T-helper 1 cell treated with Interleukin-12 subunit alpha and Interleukin-12 subunit beta and Interleukin-4 antibody, amounts not matched to agents 30 μg/mL and 1 μg/mL, for 36 hours (primary cell): ENCODE measurements around the gene NMNAT3.
A peak's percentile ranks its signal among the peaks of the same experiment; 100 is the strongest.

Experiments
- H3K27ac Mint-ChIP-seq: one replicate; pipeline ENCODE4 v1.8.0; 2021; ENCODE audit warnings: mild to moderate bottlenecking, mixed read lengths
- H3K27me3 Mint-ChIP-seq: one replicate; pipeline ENCODE4 v1.8.0; 2021; ENCODE audit warnings: low read depth, mixed read lengths
- H3K36me3 Mint-ChIP-seq: one replicate; pipeline ENCODE4 v1.8.0; 2021; ENCODE audit warnings: low read depth, mixed read lengths
- H3K4me1 Mint-ChIP-seq: one replicate; pipeline ENCODE4 v1.8.0; 2021; ENCODE audit warnings: low read depth, mixed read lengths
- H3K4me3 Mint-ChIP-seq: one replicate; pipeline ENCODE4 v1.8.0; 2021; ENCODE audit warnings: mild to moderate bottlenecking, moderate library complexity, mixed read lengths
- H3K9me3 Mint-ChIP-seq: one replicate; pipeline ENCODE4 v1.8.0; 2021; ENCODE audit warnings: mixed read lengths

The NMNAT3 gene

DNA sequence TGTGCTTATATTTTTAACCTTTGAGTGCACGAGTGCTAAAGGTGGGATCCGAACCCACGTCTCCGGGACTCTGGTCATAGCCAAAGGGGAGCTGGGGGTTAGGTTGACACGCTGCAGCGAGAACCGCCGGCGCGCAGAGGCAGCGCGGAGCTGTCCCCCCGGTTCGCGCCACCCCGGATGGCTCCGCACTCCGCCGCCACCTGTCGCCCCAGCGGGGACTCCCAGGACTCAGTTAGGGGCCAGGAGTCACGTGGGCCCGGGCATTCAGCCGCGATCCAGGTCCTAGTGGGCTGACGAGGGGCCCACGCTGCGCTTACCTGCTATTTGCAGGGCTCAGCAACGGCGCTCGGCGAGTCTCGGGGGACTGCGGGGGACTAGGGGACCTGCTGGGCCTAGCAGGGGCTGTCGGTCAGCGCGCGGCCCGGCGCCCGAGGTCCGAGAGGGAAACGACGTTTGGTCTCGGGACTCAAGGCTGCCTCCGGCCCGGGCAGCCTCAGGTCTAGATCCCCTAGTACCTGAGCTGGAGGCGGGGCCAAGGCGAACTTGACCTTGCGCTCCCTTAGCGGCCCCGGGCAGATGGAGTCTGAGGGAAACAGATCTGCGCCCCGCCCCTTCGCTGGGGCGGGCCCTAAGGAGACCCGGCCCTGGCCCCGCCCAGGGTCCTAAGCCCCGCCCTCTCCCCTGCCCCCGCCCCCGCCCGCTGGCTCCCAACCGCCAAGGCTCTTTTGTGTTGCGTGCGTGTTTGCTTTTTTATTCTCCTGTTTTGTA, at the start of gene NMNAT3:
TSS of gene NMNAT3 (minus strand) at position 585 of the 768 bp plus-strand sequence. CDS start 50,248 bp downstream, outside the sequence.
- Mint-ChIP-seq H3K9me3 (no peaks in the 10 kb centered on the region), H3K36me3 (no peaks in the 10 kb centered on the region), H3K27me3 (peaks cover 15% of the 10 kb centered on the region), H3K4me3 (peak within 1 kb of the TSS; percentile 76), H3K4me1 (no peaks in the 10 kb centered on the region), H3K27ac (no peak within 1 kb of the TSS)

DNA sequence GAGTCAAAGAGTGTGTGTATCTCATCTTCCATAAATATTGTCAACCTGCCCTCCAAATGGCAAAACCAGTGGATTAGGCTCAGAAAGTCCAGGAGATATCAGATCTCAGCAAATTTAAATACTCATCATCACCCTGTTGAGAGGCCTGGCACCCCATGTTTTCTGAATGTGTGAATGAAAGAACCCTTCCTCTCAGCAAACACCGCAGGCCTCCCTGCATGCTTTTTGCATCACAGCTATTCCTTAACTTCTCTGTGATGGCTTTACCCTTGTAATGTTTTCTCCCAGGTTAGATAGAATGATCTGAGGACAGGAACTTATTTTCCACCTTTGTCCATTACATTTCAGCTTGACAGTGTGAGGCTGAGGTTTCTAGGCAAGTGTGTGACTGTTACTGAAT, 43.6 kb upstream of the NMNAT3 start:
- Mint-ChIP-seq H3K4me1 (no peaks in the 10 kb centered on the region), H3K4me3 (no peak overlapping the region), H3K36me3 (no peaks in the 10 kb centered on the region), H3K27me3 (peaks cover 8% of the 10 kb centered on the region), H3K27ac (no peak overlapping the region), H3K9me3 (no peaks in the 10 kb centered on the region)

DNA sequence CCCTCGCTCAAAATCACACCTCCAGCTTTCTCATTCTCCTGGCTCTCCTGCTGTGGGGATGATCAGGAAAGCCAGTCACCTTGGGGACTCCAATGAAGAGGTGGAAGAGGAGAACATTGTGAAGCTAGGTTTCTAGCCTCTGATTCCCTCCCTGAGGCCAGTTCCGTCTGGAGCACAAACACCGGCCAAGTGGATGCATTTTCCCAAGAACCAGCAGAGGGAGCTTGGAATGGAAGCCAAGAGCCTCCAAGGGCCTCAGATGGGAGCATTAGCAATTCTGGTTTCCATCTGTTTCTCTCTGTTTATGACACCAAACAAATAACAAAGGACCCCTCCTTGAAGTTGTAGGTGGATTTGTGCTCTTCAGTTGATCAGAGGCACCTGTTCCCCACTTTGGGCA, 40.6 kb upstream of the NMNAT3 start:
- Mint-ChIP-seq H3K27me3 (peaks cover 8% of the 10 kb centered on the region), H3K4me3 (no peak overlapping the region), H3K36me3 (no peaks in the 10 kb centered on the region), H3K27ac (no peak overlapping the region), H3K4me1 (no peaks in the 10 kb centered on the region), H3K9me3 (no peaks in the 10 kb centered on the region)

DNA sequence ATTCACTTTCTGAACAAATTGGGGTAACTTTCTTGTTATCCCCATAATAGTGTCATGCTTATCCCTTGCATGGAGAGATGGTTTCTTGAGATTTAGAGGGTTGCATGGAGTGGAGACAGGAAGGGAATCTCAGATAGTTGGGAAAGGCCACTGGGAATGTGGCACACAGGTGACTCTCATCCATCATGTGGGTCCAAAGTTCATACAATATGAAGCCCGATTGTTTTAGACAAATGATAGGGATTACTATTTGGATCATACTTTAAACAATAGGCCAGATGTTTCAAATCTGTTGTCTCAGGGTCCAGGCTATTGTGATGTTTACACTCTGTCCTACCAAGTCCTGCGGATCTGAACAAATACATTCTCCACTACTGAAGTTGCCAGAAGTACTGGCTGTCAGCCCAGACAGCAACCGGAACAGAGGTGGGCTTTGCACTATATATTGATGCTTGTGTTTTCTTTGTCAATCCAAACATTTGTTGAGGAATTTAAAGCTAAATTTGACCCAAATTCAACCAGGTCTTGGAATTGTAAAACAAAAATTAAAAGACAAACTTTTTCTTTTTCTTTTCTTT, 39.2 kb upstream of the NMNAT3 start:
- no peaks in the 10 kb centered on the region for H3K36me3 Mint-ChIP-seq
- H3K9me3 Mint-ChIP-seq: no peaks in the 10 kb centered on the region
- peaks cover 3% of the 10 kb centered on the region for H3K27me3 Mint-ChIP-seq
- H3K4me3 Mint-ChIP-seq: no peak overlapping the region
- H3K4me1 Mint-ChIP-seq: no peaks in the 10 kb centered on the region
- H3K27ac Mint-ChIP-seq: no peak overlapping the region

DNA sequence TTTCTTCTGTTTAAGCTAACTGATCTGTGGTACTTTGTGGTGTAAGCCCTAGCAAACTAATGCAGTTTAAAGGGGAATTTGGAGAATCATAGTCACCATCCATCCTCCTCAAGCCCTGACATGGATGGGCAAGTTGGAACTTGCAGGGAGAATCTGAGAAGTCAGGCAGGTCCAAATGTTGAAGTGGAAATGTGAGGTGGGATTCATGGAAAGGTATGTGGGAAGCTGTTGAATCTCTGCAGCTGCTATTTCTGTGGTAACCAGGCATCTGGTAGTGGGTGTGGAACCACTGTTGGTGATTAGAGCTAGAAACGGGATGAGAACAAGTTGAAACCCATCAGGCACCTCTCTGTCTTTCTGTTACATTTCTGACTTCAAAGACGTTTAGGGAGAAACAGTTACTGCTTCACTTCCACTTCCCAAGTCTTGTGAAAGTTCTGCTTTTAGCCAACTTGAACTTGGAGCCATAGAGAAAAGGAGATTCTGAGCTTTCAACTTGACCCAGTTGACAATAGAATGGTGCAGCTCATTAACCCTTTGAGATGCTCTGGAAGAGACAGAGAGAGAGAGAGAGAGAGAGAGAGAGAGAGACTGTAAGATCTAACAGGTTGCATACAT, 38.1 kb upstream of the NMNAT3 start:
- Mint-ChIP-seq H3K36me3 (no peaks in the 10 kb centered on the region), H3K27ac (no peak overlapping the region), H3K27me3 (no peaks in the 10 kb centered on the region), H3K4me3 (no peak overlapping the region), H3K4me1 (no peaks in the 10 kb centered on the region), H3K9me3 (no peaks in the 10 kb centered on the region)

DNA sequence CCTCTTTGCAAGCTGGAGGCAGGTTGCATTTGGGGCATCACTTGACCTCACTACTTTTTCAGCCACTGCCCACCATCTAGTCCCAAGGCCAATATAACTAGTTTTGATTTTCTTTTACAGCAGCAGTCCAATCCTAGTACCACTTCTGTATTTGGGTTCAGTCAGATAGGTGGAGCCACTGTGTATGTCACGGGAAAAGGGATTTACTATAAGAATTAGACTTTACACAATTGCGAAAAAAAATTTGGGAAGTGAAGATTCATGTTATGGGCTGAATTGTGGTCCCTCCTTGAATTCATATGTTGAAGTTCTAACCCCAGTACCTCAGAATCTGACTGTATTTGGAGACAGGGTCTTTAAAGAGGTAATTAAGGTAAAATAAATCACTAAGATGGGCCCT, 37.4 kb upstream of the NMNAT3 start:
- Mint-ChIP-seq H3K4me3 (no peak overlapping the region), H3K4me1 (no peaks in the 10 kb centered on the region), H3K36me3 (no peaks in the 10 kb centered on the region), H3K27ac (no peak overlapping the region), H3K9me3 (no peaks in the 10 kb centered on the region), H3K27me3 (no peaks in the 10 kb centered on the region)

DNA sequence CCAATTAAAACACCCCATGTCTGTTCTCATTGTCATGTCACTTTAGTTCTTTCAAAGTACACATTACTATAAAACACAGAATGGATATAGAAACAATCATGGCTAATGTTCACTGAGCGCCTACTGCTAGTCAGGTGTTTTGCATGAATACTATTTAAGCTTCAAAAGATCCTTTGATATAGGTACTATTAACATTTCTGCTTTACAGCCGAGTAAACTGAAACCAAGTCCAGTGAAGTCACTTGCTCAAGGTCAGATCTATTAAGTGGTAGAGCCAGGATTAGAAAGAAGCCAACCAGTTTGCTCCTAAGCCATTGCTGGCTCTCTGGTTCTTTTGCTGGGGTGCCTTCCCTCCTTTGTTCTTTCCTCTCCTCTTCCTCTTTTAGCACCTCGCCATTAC, 32.4 kb upstream of the NMNAT3 start:
- H3K27ac Mint-ChIP-seq: no peak overlapping the region
- no peak overlapping the region for H3K4me3 Mint-ChIP-seq
- no peaks in the 10 kb centered on the region for H3K4me1 Mint-ChIP-seq
- H3K9me3 Mint-ChIP-seq: no peaks in the 10 kb centered on the region
- no peaks in the 10 kb centered on the region for H3K36me3 Mint-ChIP-seq
- H3K27me3 Mint-ChIP-seq: no peaks in the 10 kb centered on the region

DNA sequence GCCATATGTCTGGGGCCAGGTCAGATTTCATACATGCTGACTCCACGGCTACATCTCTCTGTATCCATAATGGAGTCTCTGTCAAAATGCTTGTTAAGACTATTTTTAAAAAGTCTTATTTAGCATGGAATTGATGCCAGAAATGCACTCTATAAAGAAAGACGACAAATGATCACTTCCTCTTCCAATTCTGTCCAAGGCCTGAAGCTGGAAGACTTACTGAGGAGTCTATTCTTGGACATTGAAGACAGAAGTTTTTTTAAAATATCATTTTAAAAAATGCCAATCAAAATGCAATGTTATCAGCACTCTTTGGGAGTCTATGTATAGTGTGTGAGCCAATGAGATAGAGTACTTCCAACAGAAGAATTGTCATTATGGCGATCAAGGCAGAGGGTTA, 27.9 kb upstream of the NMNAT3 start:
- Mint-ChIP-seq H3K9me3 (no peaks in the 10 kb centered on the region), H3K27ac (no peak overlapping the region), H3K36me3 (no peaks in the 10 kb centered on the region), H3K27me3 (no peaks in the 10 kb centered on the region), H3K4me1 (no peaks in the 10 kb centered on the region), H3K4me3 (no peak overlapping the region)

DNA sequence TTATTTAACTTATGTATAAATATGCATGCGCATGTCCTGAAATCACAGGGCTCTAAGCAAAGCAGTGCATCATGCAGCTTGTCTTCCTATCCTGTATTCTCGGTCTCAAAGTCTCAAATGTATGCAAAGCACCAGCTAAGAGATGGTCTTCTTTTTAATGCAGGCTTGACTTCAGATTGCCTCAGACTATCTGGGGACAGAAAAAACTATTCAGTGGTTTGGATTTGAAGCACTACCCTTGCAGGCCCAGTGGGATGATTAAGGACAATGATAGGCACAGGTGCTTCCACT, 18.5 kb upstream of the NMNAT3 start:
- Mint-ChIP-seq H3K27me3 (peaks cover 6% of the 10 kb centered on the region), H3K4me1 (no peaks in the 10 kb centered on the region), H3K9me3 (no peaks in the 10 kb centered on the region), H3K27ac (no peak overlapping the region), H3K4me3 (no peak overlapping the region), H3K36me3 (no peaks in the 10 kb centered on the region)

DNA sequence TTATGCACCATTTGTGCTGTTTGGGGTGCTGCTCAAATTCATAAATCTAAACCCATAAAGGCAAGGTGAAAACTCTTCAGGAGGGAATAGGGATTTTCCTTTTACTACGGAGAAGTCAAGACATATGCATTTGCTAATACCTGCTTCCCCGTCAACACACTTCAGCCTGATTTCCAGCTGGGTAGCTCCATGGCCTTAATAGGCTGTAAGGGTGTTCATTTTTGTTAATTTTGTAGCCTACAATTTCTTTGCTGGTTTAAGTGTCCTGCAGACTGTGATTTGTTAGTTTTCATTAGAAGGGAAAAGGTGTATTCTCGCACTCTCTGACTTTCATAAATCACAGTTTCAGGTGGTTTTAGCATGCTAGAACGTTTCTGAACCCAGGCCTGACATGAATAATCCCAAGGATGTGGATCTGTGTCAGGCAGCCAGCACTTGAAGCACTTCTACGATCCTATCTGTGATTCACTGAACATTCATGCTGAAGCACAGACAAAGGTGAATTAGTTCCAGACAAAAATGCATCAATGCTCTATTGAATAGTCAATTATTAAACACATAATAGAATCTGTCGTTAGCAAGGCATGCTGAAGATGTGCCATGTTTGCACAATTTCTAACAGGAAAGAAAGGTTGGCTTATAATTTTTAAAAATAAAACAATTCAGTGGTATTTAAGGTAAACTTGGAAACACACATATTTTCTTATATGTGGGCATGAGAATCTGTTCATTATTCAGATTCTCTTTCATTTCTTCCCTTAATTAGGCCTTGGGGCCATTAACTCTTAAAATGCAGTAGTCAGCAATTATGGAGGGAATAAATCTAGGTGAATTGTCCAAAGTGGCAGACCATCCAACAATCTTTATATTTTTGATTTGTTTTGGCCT, 17.9 kb upstream of the NMNAT3 start:
- Mint-ChIP-seq H3K9me3 (no peaks in the 10 kb centered on the region), H3K4me3 (no peak overlapping the region), H3K36me3 (no peaks in the 10 kb centered on the region), H3K27ac (no peak overlapping the region), H3K27me3 (peaks cover 6% of the 10 kb centered on the region), H3K4me1 (no peaks in the 10 kb centered on the region)

DNA sequence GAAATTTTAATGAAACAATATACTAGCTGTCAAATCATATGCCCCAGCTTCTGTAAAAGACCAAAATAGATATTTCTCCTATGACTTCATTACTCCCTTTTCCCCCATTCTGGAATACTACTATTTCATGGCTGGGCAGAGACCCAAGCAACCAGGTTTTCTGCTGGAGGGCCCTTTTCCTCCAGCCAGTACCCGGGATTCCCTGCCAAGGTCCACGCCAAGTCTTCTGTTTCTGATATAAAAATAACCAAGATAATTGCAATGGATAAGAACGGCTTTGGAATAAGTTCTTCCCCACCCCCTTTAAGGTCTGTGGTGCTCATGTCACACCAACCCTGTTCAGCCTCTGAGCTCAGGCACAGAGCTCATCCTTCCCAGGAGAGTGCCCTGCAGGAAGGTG, 17.2 kb upstream of the NMNAT3 start:
- no peak overlapping the region for H3K27ac Mint-ChIP-seq
- no peak overlapping the region for H3K4me3 Mint-ChIP-seq
- peaks cover 6% of the 10 kb centered on the region for H3K27me3 Mint-ChIP-seq
- no peaks in the 10 kb centered on the region for H3K36me3 Mint-ChIP-seq
- no peaks in the 10 kb centered on the region for H3K4me1 Mint-ChIP-seq
- no peaks in the 10 kb centered on the region for H3K9me3 Mint-ChIP-seq

DNA sequence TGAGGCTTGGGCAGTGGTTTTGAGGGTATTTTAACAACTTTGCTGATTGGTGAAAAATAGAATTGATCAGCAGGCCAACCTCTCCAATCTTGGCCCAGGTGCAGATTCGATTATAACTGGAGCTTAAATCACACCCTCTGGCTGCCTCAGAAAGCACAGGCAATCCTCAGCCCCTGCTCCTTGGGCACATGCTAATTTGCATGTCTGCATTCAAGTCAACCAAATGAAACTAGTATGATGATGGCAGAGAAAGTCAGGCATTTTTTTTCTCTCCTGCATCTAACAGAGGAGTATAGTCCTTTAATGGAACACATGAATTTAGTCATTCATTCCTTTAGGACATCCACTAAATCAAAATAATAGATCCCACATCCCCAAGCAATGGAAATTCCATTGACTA, 16.8 kb upstream of the NMNAT3 start:
- H3K4me1 Mint-ChIP-seq: no peaks in the 10 kb centered on the region
- H3K27ac Mint-ChIP-seq: no peak overlapping the region
- H3K27me3 Mint-ChIP-seq: peaks cover 6% of the 10 kb centered on the region
- no peak overlapping the region for H3K4me3 Mint-ChIP-seq
- H3K36me3 Mint-ChIP-seq: no peaks in the 10 kb centered on the region
- H3K9me3 Mint-ChIP-seq: no peaks in the 10 kb centered on the region

DNA sequence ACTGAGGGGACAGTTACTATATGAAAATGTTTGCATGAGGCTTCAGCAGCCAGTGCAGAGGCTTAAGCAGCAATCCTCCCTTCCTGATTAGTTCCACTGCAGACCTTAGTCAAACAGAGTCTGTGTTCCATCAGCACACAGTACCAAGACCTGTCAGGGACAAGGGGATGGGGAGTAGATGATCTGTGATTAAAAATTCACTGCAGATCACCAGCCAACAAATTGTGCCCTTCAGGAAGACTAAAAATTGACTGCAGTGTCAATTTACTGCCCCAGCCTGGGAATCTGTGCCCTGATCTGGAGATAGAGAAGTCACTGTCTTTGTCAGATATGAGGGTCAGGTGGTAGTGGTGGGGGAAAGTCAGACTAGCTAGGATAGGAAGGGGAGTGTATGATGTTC, 13.8 kb upstream of the NMNAT3 start:
- Mint-ChIP-seq H3K4me1 (no peaks in the 10 kb centered on the region), H3K4me3 (no peak overlapping the region), H3K27ac (no peak overlapping the region)

DNA sequence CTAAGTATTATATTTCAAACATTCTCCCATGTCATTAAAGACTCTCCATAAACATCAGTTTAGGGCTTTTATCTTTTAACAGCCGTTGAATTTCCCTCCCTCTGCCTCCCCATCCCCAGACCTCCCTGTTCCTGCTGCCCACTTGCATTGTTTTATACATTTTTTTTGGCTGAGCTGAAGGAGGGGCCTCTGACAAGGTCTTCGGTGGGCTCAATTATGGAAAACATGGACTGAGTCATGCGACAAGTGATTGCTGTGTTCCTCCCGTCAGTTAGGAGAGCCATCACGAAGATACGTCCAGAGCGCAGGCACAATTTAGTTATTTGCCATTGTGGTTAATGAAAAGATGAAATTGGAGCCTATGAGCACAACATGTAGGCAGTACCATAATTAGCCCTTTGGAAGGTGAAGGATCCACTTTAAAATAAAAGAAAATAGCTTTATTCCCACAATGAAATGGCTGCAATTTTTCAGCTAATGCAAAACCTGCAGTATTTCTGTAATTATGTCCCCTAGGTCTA, 12.0 kb upstream of the NMNAT3 start:
- no peaks in the 10 kb centered on the region for H3K9me3 Mint-ChIP-seq
- no peaks in the 10 kb centered on the region for H3K36me3 Mint-ChIP-seq
- H3K27me3 Mint-ChIP-seq: peaks cover 13% of the 10 kb centered on the region
- H3K27ac Mint-ChIP-seq: no peak overlapping the region
- no peaks in the 10 kb centered on the region for H3K4me1 Mint-ChIP-seq
- no peak overlapping the region for H3K4me3 Mint-ChIP-seq

More for the DNA sequence above, 13.8 kb upstream of the NMNAT3 start:
- H3K27me3 Mint-ChIP-seq: peaks cover 13% of the 10 kb centered on the region
- H3K36me3 Mint-ChIP-seq: no peaks in the 10 kb centered on the region
- no peaks in the 10 kb centered on the region for H3K9me3 Mint-ChIP-seq
